ENCODE results near the gene APP. TPM values are rescaled to one million over a fixed set of nuclear protein-coding genes. Genes with fewer than 3 reads are reported as not detected.
A peak's percentile ranks its signal among the peaks of the same experiment; 100 is the strongest.

Gene APP
- total RNA-seq, 2 experiments from 2014 or later: 60.6 to 61.1 TPM

- Mint-ChIP-seq H3K4me1 (ENCODE audit: low read depth) (no peaks in the 10 kb centered on the region), H3K36me3 (ENCODE audit: low read depth) (no peaks in the 10 kb centered on the region), H3K27me3 (ENCODE audit: low read depth) (peaks cover 3% of the 10 kb centered on the region), H3K4me3 (no peak overlapping the region), H3K27ac (no peak overlapping the region), H3K9me3 (no peaks in the 10 kb centered on the region)
- CTCF ChIA-PET: no interaction called here
- intact Hi-C loops (cut with micrococcal nuclease): no loop called here
- no peak for DNase-seq
These were observed 303.5 kb downstream of the APP start for GRCh38 chr21:25867061-25867460.

DNA sequence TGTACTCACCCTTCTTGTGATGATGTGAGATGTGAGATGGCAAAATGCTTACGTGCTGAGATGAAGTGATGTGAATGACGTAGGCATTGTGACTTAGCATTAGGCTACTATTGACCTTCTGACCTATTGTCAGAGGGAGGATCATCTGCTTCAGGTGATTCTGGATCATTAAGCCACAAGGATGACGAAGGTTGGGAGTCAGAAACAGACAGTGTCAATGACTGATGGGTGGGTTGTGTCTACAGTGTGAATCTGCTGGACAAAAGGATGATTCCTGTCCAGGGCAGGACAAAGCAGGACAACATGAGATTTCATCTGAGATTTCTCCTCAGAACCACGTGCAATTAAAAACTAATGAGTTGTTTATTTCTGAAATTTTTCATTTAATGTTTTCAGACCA, 306.8 kb downstream of the APP start:
- H3K36me3 Mint-ChIP-seq (ENCODE audit: low read depth): no peaks in the 10 kb centered on the region
- H3K4me1 Mint-ChIP-seq (ENCODE audit: low read depth): no peaks in the 10 kb centered on the region
- no peaks in the 10 kb centered on the region for H3K9me3 Mint-ChIP-seq
- no peak overlapping the region for H3K4me3 Mint-ChIP-seq
- CTCF ChIA-PET: interaction anchor here (0.7 kb wide), 1 partner anchor 106 kb away, joined by 3 read pairs; no protein-coding TSS in a partner anchor
- H3K27ac Mint-ChIP-seq: no peak overlapping the region
- intact Hi-C loops (cut with micrococcal nuclease): loop anchor here (5.0 kb wide), 1 partner anchor 441 kb away; no protein-coding TSS in a partner anchor
- no peaks in the 10 kb centered on the region for H3K27me3 Mint-ChIP-seq (ENCODE audit: low read depth)
- no peak for DNase-seq

DNA sequence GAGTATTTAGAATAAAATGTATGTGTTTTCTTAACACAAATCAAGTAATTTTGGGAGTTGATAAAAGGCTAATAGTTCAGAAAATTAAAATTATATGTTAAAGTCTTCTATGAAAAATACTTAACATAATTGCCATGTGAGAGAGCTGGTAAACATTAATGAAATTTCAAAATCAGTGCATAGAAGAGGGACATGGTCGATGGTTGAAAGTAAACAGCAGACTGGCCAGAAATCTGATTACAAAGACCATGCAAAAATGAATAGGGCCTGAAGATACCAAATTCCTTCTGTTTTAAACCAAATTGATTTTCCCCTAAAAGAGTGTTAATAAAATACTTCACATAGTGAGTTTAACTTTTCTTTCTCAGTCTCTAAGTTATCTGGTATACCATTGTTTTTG, 307.5 kb downstream of the APP start:
- Mint-ChIP-seq H3K4me1 (ENCODE audit: low read depth) (no peaks in the 10 kb centered on the region), H3K36me3 (ENCODE audit: low read depth) (no peaks in the 10 kb centered on the region), H3K27ac (no peak overlapping the region), H3K9me3 (no peaks in the 10 kb centered on the region), H3K4me3 (no peak overlapping the region), H3K27me3 (ENCODE audit: low read depth) (no peaks in the 10 kb centered on the region)
- DNase-seq: no peak
- CTCF ChIA-PET: interaction anchor here (0.9 to 1.7 kb wide), 4 partner anchors 27 to 254 kb away, joined by 3 to 9 read pairs (median 4); no protein-coding TSS in a partner anchor
- intact Hi-C loops (cut with micrococcal nuclease): loop anchor here (5.0 kb wide), 1 partner anchor 441 kb away; no protein-coding TSS in a partner anchor

DNA sequence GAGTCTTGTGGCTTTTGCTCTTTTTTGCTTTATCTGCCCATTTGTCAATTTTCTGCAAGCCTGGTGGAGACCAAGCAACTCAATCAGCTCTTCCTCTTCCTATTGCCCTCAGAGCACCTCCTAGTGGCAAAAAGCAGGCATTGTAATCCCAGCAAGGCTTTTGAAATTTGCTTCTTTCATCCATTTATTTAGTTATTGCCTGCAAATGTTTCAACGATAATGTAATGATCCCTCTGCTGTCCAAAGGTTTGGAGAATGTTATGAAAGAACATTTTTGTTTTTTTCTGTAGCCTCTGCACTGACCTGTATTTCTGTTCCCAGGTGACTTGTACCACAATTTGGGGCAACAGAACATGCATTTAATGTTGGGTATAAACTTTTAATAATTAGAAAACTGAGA, 308.0 kb downstream of the APP start:
- no peaks in the 10 kb centered on the region for H3K27me3 Mint-ChIP-seq (ENCODE audit: low read depth)
- H3K27ac Mint-ChIP-seq: no peak overlapping the region
- CTCF ChIA-PET: interaction anchor here (0.7 to 1.9 kb wide), 6 partner anchors 8 to 254 kb away, joined by 3 to 9 read pairs (median 4); no protein-coding TSS in a partner anchor
- peak; percentile 49 for DNase-seq
- no peaks in the 10 kb centered on the region for H3K4me1 Mint-ChIP-seq (ENCODE audit: low read depth)
- intact Hi-C loops (cut with micrococcal nuclease): loop anchor here (1.0 to 5.0 kb wide), 5 partner anchors 72 to 440 kb away; partner anchors contain the start of genes ATP5PF and GABPA
- H3K4me3 Mint-ChIP-seq: no peak overlapping the region
- no peaks in the 10 kb centered on the region for H3K36me3 Mint-ChIP-seq (ENCODE audit: low read depth)
- no peaks in the 10 kb centered on the region for H3K9me3 Mint-ChIP-seq

GRCh38 chr21:25862112-25862511, 308.5 kb downstream of the APP start:
- no peaks in the 10 kb centered on the region for H3K4me1 Mint-ChIP-seq (ENCODE audit: low read depth)
- no peak for DNase-seq
- CTCF ChIA-PET: interaction anchor here (0.7 to 1.9 kb wide), 8 partner anchors 8 to 253 kb away, joined by 3 to 9 read pairs (median 4); no protein-coding TSS in a partner anchor
- H3K36me3 Mint-ChIP-seq (ENCODE audit: low read depth): no peaks in the 10 kb centered on the region
- no peaks in the 10 kb centered on the region for H3K9me3 Mint-ChIP-seq
- no peak overlapping the region for H3K27ac Mint-ChIP-seq
- H3K27me3 Mint-ChIP-seq (ENCODE audit: low read depth): no peaks in the 10 kb centered on the region
- intact Hi-C loops (cut with micrococcal nuclease): loop anchor here (1.0 to 5.0 kb wide), 5 partner anchors 72 to 440 kb away; partner anchors contain the start of genes ATP5PF and GABPA
- H3K4me3 Mint-ChIP-seq: no peak overlapping the region

- no peaks in the 10 kb centered on the region for H3K36me3 Mint-ChIP-seq (ENCODE audit: low read depth)
- H3K4me1 Mint-ChIP-seq (ENCODE audit: low read depth): no peaks in the 10 kb centered on the region
- no peaks in the 10 kb centered on the region for H3K9me3 Mint-ChIP-seq
- CTCF ChIA-PET: no interaction called here
- H3K4me3 Mint-ChIP-seq: no peak overlapping the region
- DNase-seq: no peak
- intact Hi-C loops (cut with micrococcal nuclease): no loop called here
- H3K27ac Mint-ChIP-seq: no peak overlapping the region
- no peaks in the 10 kb centered on the region for H3K27me3 Mint-ChIP-seq (ENCODE audit: low read depth)
These were observed 311.2 kb downstream of the APP start for GRCh38 chr21:25859235-25859929.

- CTCF ChIA-PET: interaction anchor here (1.0 kb wide), 1 partner anchor 50 kb away, joined by 3 read pairs; no protein-coding TSS in a partner anchor
- H3K27me3 Mint-ChIP-seq (ENCODE audit: low read depth): no peaks in the 10 kb centered on the region
These were observed 312.2 kb downstream of the APP start for GRCh38 chr21:25858325-25858724.

DNA sequence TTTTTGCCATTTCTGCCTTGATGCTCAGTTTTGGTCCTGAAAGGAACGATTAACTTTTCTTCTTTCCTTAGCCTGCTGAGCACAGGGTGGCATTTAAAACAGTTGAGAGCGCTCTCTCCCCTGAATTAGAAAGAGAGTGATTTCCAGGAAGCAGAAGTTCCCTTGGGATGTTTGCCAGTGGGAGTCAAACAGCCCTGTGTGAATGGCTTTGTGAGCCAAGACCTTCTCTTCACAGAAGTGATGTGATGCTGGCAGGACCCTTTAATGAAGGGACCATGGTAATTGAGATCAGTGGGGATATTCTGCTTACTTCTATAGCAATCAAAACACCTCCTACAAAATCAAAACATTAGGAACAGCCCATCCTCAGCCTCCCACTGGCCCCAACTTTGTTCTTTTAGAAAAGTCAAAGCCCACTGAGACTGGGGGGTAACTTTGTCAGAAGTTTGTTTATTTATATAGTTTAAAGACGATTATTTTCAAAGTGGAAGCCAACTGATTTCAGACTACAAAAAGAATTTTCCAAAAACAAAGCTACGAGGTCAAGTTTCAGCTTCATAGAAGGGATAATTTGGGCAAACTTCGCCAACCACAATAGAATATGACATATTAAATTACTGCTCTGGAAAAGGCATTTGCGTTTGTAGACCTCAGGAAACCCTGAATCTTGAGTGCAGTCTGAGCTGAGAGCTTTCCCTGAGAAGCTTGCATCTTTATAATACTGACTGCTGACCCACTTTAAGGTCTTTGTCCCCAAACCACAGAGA, 313.1 kb downstream of the APP start:
- H3K4me1 Mint-ChIP-seq (ENCODE audit: low read depth): no peaks in the 10 kb centered on the region
- no peak overlapping the region for H3K4me3 Mint-ChIP-seq
- H3K27ac Mint-ChIP-seq: no peak overlapping the region
- no peaks in the 10 kb centered on the region for H3K36me3 Mint-ChIP-seq (ENCODE audit: low read depth)
- no peaks in the 10 kb centered on the region for H3K27me3 Mint-ChIP-seq (ENCODE audit: low read depth)
- no peaks in the 10 kb centered on the region for H3K9me3 Mint-ChIP-seq
- no peak for DNase-seq
- intact Hi-C loops (cut with micrococcal nuclease): no loop called here
- CTCF ChIA-PET: interaction anchor here (1.0 kb wide), 1 partner anchor 49 kb away, joined by 3 read pairs; no protein-coding TSS in a partner anchor

More at GRCh38 chr21:25858325-25858724, 312.2 kb downstream of the APP start:
- H3K4me1 Mint-ChIP-seq (ENCODE audit: low read depth): no peaks in the 10 kb centered on the region
- H3K36me3 Mint-ChIP-seq (ENCODE audit: low read depth): no peaks in the 10 kb centered on the region
- DNase-seq: no peak
- intact Hi-C loops (cut with micrococcal nuclease): no loop called here
- no peak overlapping the region for H3K27ac Mint-ChIP-seq
- H3K4me3 Mint-ChIP-seq: no peak overlapping the region
- no peaks in the 10 kb centered on the region for H3K9me3 Mint-ChIP-seq

- H3K36me3 Mint-ChIP-seq (ENCODE audit: low read depth): no peaks in the 10 kb centered on the region
- no peaks in the 10 kb centered on the region for H3K4me1 Mint-ChIP-seq (ENCODE audit: low read depth)
- intact Hi-C loops (cut with micrococcal nuclease): no loop called here
- CTCF ChIA-PET: no interaction called here
- H3K4me3 Mint-ChIP-seq: no peak overlapping the region
- no peak overlapping the region for H3K27ac Mint-ChIP-seq
- H3K27me3 Mint-ChIP-seq (ENCODE audit: low read depth): no peaks in the 10 kb centered on the region
- DNase-seq: no peak
- H3K9me3 Mint-ChIP-seq: no peaks in the 10 kb centered on the region
These were observed 315.0 kb downstream of the APP start for GRCh38 chr21:25855576-25855975.

- CTCF ChIA-PET: no interaction called here
- H3K27me3 Mint-ChIP-seq (ENCODE audit: low read depth): no peaks in the 10 kb centered on the region
- H3K4me3 Mint-ChIP-seq: no peak overlapping the region
- no peaks in the 10 kb centered on the region for H3K36me3 Mint-ChIP-seq (ENCODE audit: low read depth)
- intact Hi-C loops (cut with micrococcal nuclease): no loop called here
- H3K4me1 Mint-ChIP-seq (ENCODE audit: low read depth): no peaks in the 10 kb centered on the region
- no peak overlapping the region for H3K27ac Mint-ChIP-seq
- H3K9me3 Mint-ChIP-seq: peaks cover 9% of the 10 kb centered on the region
- no peak for DNase-seq
These were observed 320.3 kb downstream of the APP start for GRCh38 chr21:25850126-25850842.

DNA sequence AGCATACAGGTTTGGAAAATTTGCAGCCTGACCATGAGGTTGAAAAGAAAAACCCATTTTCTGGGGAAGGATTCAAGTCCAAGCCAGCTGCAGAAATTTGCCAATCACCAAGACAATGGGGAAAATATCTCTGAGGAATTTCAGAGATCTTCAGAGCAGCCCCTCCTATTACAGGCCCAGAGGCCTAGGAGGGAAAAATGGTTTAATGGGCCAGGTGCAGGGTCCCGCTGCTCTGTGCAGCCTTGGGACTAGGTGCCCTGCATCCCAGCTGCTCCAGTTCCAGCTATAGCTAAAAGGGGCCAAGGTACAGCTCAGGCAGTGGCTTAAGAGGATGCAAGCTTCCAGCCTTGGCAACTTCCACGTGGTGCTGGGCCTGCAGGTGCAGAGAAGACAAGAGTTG, 322.3 kb downstream of the APP start:
- intact Hi-C loops (cut with micrococcal nuclease): no loop called here
- H3K27me3 Mint-ChIP-seq (ENCODE audit: low read depth): peaks cover 2% of the 10 kb centered on the region
- DNase-seq: no peak
- no peaks in the 10 kb centered on the region for H3K4me1 Mint-ChIP-seq (ENCODE audit: low read depth)
- peaks cover 9% of the 10 kb centered on the region for H3K9me3 Mint-ChIP-seq
- CTCF ChIA-PET: no interaction called here
- no peak overlapping the region for H3K27ac Mint-ChIP-seq
- no peak overlapping the region for H3K4me3 Mint-ChIP-seq
- H3K36me3 Mint-ChIP-seq (ENCODE audit: low read depth): no peaks in the 10 kb centered on the region

DNA sequence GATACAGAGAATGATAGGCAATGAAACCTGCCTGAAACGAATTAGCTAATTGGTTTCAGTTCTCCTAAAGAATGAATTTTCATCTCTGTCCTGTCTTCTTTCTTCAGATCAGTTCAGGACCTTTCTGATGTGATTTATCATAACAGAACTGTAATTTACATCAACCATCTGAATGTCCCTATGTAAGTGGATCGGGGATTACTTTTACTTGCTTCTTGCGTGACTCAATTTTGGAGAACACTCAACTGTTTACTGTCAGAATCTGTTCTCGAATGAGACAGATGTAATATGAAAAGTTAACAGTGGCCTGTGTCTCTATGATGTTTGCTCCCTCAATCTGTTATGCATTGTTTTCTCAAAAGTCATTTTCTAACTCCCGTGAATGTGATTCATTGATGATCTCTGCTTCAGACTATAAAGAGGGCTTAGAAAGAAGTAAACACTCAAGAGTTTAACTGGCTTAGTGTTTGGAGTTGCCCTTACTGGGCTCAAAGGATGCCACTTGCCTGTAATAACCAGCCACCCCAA, 324.8 kb downstream of the APP start:
- Mint-ChIP-seq H3K36me3 (ENCODE audit: low read depth) (no peaks in the 10 kb centered on the region), H3K4me1 (ENCODE audit: low read depth) (no peaks in the 10 kb centered on the region), H3K9me3 (peaks cover 9% of the 10 kb centered on the region), H3K27me3 (ENCODE audit: low read depth) (peaks cover 4% of the 10 kb centered on the region), H3K27ac (no peak overlapping the region), H3K4me3 (no peak overlapping the region)
- CTCF ChIA-PET: interaction anchor here (0.7 kb wide), 1 partner anchor 59 kb away, joined by 5 read pairs; no protein-coding TSS in a partner anchor
- intact Hi-C loops (cut with micrococcal nuclease): no loop called here
- DNase-seq: no peak
